ENCODE measurements around the gene PDE6G. TPM values are rescaled to one million over a fixed set of nuclear protein-coding genes. Genes with fewer than 3 reads are reported as not detected.
"Not testable (repeated sequence)": the region's sequence is repeated elsewhere in the genome, so short reads cannot be mapped to it uniquely, and the experiment has no call there.

Gene PDE6G
- total and polyA plus RNA-seq, 2 donors (not counting 3 experiments of a cell fraction or from before 2014, with no cell fraction given): 1.8 to 3.7 TPM

DNA sequence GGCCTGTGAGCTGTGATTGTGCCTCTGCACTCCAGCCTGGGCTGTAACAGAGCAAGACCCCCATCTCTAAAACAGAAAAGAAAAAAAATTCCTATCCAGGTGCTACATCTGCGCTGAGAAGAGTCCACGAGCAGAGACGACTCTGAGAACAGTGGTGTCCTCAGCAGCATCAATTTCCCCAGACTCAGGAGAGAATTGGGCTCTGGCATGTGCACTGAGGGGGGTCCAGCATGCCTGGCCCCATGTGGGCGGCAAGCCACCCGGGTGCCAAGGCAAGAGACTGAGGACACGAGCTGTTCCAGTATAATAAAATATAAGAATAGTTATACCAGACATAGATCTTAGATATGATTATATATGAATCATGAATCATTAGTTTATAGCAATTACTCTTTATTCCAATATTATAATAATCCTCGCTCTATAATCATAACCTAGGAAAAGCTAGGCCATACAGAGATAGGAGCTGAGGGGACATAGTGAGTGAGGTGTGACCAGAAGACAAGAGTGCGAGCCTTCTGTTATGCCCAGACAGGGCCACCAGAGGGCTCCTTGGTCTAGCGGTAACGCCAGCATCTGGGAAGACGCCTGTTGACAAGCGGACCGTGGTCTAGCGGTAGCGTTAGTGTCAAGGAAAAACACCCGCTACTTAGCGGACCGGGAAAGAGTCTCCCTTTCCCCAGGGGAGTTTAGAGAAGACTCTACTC lies 19.3 kb upstream of the PDE6G start:
- H3K79me2 ChIP-seq (ENCODE audit: control insufficient read depth, insufficient read depth, low read length): not testable (repeated sequence)

DNA sequence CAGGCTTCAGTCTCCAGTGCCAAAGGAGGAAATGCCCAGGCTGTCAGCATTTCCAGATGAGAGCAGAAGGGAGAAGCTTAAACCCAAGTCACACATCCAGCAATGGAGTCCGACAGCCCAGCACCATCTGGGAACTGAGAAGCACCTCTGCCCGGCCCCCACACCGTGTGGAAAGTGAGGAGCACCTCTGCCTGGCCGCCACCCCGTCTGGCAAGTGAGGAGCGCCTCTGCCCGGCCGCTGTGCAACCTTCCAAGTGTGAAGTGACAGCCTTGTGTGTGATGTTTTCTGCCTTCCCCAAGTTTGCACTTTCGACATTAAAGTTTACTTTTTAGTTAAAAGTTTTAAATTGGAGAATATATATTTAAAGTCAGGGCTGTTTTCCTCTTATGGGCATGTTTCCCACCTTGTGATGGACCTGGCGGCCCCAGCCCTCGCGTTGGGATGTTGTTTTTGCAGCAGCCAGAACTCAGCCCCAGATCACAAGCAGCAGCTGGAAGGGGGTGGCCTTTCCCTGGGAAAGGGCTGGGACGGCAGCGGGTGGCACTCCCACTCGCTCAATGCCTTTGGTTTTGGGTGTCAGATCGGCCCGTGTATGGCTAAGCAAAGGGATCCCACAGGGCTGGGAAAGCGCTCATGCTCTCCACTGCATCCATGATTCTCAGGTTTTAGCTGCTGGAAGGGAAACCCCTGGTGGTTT lies 17.4 kb upstream of the PDE6G start:
- Histone ChIP-seq H3K9ac (replicated peaks; ENCODE audit: extremely low read depth, insufficient read depth, low read length) (no peak overlapping the region), H3K9me1 (replicated peaks; ENCODE audit: control insufficient read depth, extremely low read depth, insufficient read depth, low read length) (no peaks in the 10 kb centered on the region), H2AFZ (ENCODE audit: low read depth, low read length) (no peak overlapping the region), H3K27me3 (ENCODE audit: control insufficient read depth in 2 of 2, insufficient read depth in 2 of 2, low read length in 2 of 2) (no peaks in the 10 kb centered on the region), H3K4me1 (ENCODE audit: control insufficient read depth, extremely low read depth, insufficient read depth, low read length) (no peaks in the 10 kb centered on the region), H3K4me2 (ENCODE audit: insufficient read depth, low read length) (no peak overlapping the region), H3K36me3 (ENCODE audit: control insufficient read depth in 2 of 2, extremely low read depth in 1 of 2, insufficient read depth in 2 of 2, low read length in 2 of 2) (peaks cover 4 to 37% of the 10 kb centered on the region in 2 experiments), H3K27ac (ENCODE audit: insufficient read depth, low read depth, low read length) (no peak overlapping the region), H4K20me1 (replicated peaks; ENCODE audit: control insufficient read depth, extremely low read depth, insufficient read depth, low read length) (no peaks in the 10 kb centered on the region), H3K4me3 (replicated peaks in 1 of 3; ENCODE audit: insufficient read depth in 1 of 3, low read depth in 1 of 3, low read length in 3 of 3) (no peak overlapping the region), H3K79me2 (ENCODE audit: control insufficient read depth, insufficient read depth, low read length) (peaks cover 1% of the 10 kb centered on the region), H3K9me3 (replicated peaks; ENCODE audit: control insufficient read depth, insufficient read depth, low read length) (no peaks in the 10 kb centered on the region)
- TSS peak; percentile 56 for BruUV-seq (replicated peaks)
- DNase-seq (ENCODE audit: low read depth, low spot score) (no peak), FAIRE-seq (no peak)
- dilution Hi-C loops (cut with MboI; ENCODE audit: extremely low pct_ligation_motif_present, low sequenced_read_pairs): no loop called here
- ChIA-PET CTCF (no interaction called here), POLR2A (no interaction called here)
- TF ChIP-seq EZH2 (IDR thresholded peaks at IDR 0.05; ENCODE audit: borderline replicate concordance, low read depth, low read length, severe bottlenecking): no peak
- no peak for TF ChIP-seq JUN (IDR thresholded peaks at IDR 0.05; ENCODE audit: borderline replicate concordance, insufficient read depth, insufficient read length, low read depth)
- no peak for TF ChIP-seq GATA2 (IDR thresholded peaks at IDR 0.05; ENCODE audit: insufficient read depth, insufficient read length, low read depth, low read length)
- no peak for TF ChIP-seq FOS (IDR thresholded peaks at IDR 0.05; ENCODE audit: borderline replicate concordance, insufficient read depth, low read length)
- TF ChIP-seq MYC (IDR thresholded peaks at IDR 0.05; ENCODE audit: low read depth, low read length): no peak
- no peak for TF ChIP-seq POLR2AphosphoS5 (IDR thresholded peaks at IDR 0.05; ENCODE audit: insufficient read depth, low read depth, low read length)
- TF ChIP-seq, protein P1, sequence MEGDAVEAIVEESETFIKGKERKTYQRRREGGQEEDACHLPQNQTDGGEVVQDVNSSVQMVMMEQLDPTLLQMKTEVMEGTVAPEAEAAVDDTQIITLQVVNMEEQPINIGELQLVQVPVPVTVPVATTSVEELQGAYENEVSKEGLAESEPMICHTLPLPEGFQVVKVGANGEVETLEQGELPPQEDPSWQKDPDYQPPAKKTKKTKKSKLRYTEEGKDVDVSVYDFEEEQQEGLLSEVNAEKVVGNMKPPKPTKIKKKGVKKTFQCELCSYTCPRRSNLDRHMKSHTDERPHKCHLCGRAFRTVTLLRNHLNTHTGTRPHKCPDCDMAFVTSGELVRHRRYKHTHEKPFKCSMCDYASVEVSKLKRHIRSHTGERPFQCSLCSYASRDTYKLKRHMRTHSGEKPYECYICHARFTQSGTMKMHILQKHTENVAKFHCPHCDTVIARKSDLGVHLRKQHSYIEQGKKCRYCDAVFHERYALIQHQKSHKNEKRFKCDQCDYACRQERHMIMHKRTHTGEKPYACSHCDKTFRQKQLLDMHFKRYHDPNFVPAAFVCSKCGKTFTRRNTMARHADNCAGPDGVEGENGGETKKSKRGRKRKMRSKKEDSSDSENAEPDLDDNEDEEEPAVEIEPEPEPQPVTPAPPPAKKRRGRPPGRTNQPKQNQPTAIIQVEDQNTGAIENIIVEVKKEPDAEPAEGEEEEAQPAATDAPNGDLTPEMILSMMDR (IDR thresholded peaks at IDR 0.05; ENCODE audit: extremely low read depth in 1 of 2, insufficient read depth in 1 of 2, low read depth in 1 of 2, low read length in 2 of 2): no peak
- no peak for TF ChIP-seq POLR2A (IDR thresholded peaks at IDR 0.05; ENCODE audit: low read depth, low read length)
- TF ChIP-seq, protein P2, sequence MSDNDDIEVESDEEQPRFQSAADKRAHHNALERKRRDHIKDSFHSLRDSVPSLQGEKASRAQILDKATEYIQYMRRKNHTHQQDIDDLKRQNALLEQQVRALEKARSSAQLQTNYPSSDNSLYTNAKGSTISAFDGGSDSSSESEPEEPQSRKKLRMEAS (IDR thresholded peaks at IDR 0.05; ENCODE audit: insufficient read depth, insufficient read length): no peak
- intact Hi-C loops (cut with micrococcal nuclease): no loop called here

More for the DNA sequence above, 19.3 kb upstream of the PDE6G start:
- H2AFZ ChIP-seq (ENCODE audit: low read depth, low read length); H3K4me1 ChIP-seq (ENCODE audit: control insufficient read depth, extremely low read depth, insufficient read depth, low read length); H3K9me1 ChIP-seq (replicated peaks; ENCODE audit: control insufficient read depth, extremely low read depth, insufficient read depth, low read length); H3K9ac ChIP-seq (replicated peaks; ENCODE audit: extremely low read depth, insufficient read depth, low read length); BruUV-seq (replicated peaks); dilution Hi-C loops (cut with MboI; ENCODE audit: extremely low pct_ligation_motif_present, low sequenced_read_pairs); POLR2A ChIA-PET; H4K20me1 ChIP-seq (replicated peaks; ENCODE audit: control insufficient read depth, extremely low read depth, insufficient read depth, low read length); H3K9me3 ChIP-seq (replicated peaks; ENCODE audit: control insufficient read depth, insufficient read depth, low read length); H3K27ac ChIP-seq (ENCODE audit: insufficient read depth, low read depth, low read length); H3K4me2 ChIP-seq (ENCODE audit: insufficient read depth, low read length); H3K4me3 ChIP-seq (replicated peaks in 1 of 3; ENCODE audit: insufficient read depth in 1 of 3, low read depth in 1 of 3, low read length in 3 of 3); H3K27me3 ChIP-seq (ENCODE audit: control insufficient read depth in 2 of 2, insufficient read depth in 2 of 2, low read length in 2 of 2); intact Hi-C loops (cut with micrococcal nuclease): not testable (repeated sequence)
- DNase-seq (ENCODE audit: low read depth, low spot score) (peak; percentile 37), FAIRE-seq (peak; percentile 100)
- TF ChIP-seq, protein P1 (IDR thresholded peaks at IDR 0.05; ENCODE audit: extremely low read depth in 1 of 2, insufficient read depth in 1 of 2, low read depth in 1 of 2, low read length in 2 of 2): peak; percentile 14 to 50
- H3K36me3 ChIP-seq (ENCODE audit: control insufficient read depth in 2 of 2, extremely low read depth in 1 of 2, insufficient read depth in 2 of 2, low read length in 2 of 2): peaks cover 4 to 29% of the 10 kb centered on the region in 2 experiments
- CTCF ChIA-PET: interaction anchor here (0.7 to 2.2 kb wide), 3 partner anchors 21 to 1102 kb away, joined by 3 to 6 read pairs (median 4); partner anchors contain the start of gene MRPL12

All from endothelial cell of umbilical vein (primary cell).